AG04450 (cell line): ENCODE results near the gene MILR1. TPM values are rescaled to one million over a fixed set of nuclear protein-coding genes. Genes with fewer than 3 reads are reported as not detected.

Experiments
- CTCF ChIA-PET: fragments of 300-600, 350-600 bp; formaldehyde crosslinking; extraction: SDS; loops from one replicate; lab custom pipeline; 2022; ENCODE audit warnings: antibody characterized with exemption, inconsistent platforms; lab: Charles Lee
- POLR2A ChIA-PET: fragments of 350-600 bp; formaldehyde crosslinking; extraction: SDS; loops from one replicate; lab custom pipeline; 2021; ENCODE audit warnings: antibody characterized with exemption, inconsistent platforms; lab: Yijun Ruan, JAX
- DNase-seq: peaks from one replicate; pipeline ENCODE4 v3.0.0-alpha.2; 2011; ENCODE audit warnings: low read depth, low spot score
- H3K27ac ChIP-seq: one replicate; pipeline ENCODE4 v1.5.1; 2012; ENCODE audit warnings: low read depth, low read length, control low read depth
- H3K27me3 ChIP-seq: one replicate; pipeline ENCODE4 v1.6.0; 2012; ENCODE audit warnings: low read length; ENCODE audit not compliant: control insufficient read depth, insufficient read depth
- H3K4me3 ChIP-seq: 2 replicates; pipeline ENCODE4 v1.5.1; 2011; ENCODE audit warnings: mild to moderate bottlenecking, low read depth, low read length, control low read depth
- H3K9me3 ChIP-seq: 2 replicates; pipeline ENCODE4 v1.5.1; 2012; ENCODE audit warnings: low read length; ENCODE audit not compliant: control insufficient read depth, insufficient read depth
- polyA plus RNA-seq: library from polyadenylated mRNA; depleted of rRNA; stranded (reverse); fragments of >200 nt; gene quantifications from 2 replicates; pipeline ENCODE4 v1.2.3, GENCODE V29; 2011
- TF ChIP-seq, protein P1 (sequence below): IDR thresholded peaks from 2 replicates; pipeline ENCODE4 v1.5.1; 2011; ENCODE audit warnings: low read depth, low read length, control low read depth, inconsistent platforms

MILR1 gene
- polyA plus RNA-seq, 1 experiment, result 5.4 TPM

DNA sequence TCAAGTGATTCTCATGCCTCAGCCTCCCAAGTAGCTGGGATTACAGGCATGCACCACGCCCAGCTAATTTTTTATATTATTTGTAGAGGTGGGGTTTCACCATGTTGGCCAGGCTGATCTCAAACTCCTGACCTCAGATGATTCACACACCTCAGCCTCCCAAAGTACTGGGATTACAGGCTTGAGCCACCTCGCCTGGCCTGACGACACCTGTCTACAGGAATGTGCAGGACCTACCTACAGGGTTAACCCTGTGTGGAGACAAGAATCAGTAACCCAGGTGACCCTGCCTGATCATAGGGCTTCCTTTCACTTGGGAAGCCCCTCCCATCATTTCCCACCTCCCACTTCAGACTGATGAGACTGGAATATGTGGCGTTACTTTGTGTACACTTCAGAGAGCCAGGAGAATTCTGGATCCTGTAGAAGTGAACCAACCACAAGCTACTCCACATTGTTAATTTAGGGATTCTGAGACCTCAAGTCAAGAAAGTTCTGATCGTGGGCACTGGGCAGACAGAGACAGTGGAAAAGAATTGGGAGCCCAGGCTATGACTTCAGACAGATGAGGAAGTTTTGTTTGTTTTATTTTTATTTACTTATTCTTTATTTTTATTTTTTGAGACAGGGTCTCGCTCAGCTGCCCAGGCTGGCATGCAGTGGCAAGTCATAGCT, 5.7 kb upstream of the MILR1 start:
- Histone ChIP-seq H3K27ac (no peak overlapping the region), H3K27me3 (no peaks in the 10 kb centered on the region), H3K9me3 (peaks cover 11% of the 10 kb centered on the region), H3K4me3 (no peak overlapping the region)
- TF ChIP-seq, protein P1, sequence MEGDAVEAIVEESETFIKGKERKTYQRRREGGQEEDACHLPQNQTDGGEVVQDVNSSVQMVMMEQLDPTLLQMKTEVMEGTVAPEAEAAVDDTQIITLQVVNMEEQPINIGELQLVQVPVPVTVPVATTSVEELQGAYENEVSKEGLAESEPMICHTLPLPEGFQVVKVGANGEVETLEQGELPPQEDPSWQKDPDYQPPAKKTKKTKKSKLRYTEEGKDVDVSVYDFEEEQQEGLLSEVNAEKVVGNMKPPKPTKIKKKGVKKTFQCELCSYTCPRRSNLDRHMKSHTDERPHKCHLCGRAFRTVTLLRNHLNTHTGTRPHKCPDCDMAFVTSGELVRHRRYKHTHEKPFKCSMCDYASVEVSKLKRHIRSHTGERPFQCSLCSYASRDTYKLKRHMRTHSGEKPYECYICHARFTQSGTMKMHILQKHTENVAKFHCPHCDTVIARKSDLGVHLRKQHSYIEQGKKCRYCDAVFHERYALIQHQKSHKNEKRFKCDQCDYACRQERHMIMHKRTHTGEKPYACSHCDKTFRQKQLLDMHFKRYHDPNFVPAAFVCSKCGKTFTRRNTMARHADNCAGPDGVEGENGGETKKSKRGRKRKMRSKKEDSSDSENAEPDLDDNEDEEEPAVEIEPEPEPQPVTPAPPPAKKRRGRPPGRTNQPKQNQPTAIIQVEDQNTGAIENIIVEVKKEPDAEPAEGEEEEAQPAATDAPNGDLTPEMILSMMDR, result no peak
- no peak for DNase-seq
- ChIA-PET CTCF (interaction anchor here (1.0 kb wide), 1 partner anchor 23 kb away, joined by 3 read pairs; no protein-coding TSS in a partner anchor), POLR2A (interaction anchor here (0.6 kb wide), 1 partner anchor 8 kb away, joined by 6 read pairs; no protein-coding TSS in a partner anchor)

DNA sequence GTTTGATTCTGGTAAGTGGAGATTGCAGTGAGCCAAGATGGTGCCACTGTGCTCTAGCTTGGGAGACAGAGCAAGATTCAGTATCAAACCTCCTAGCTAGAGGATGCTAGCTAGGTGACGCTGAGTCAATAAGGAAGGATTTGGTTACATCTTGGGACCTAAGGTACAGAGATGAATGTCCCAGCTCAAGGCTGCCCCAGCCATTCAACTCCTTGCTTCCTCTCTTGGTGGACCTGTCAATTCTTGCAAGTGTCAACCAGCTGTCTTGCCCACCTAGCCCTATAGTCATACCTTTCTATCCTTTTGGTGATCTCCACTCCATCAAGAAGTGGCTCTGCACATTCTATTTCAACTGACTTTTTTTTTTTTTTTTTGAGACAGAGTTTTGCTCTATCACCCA, 1.4 kb upstream of the MILR1 start:
- Histone ChIP-seq H3K27me3 (no peaks in the 10 kb centered on the region), H3K9me3 (no peaks in the 10 kb centered on the region), H3K27ac (no peak overlapping the region), H3K4me3 (no peak overlapping the region)
- POLR2A ChIA-PET, result no interaction called here
- CTCF ChIA-PET, result no interaction called here
- TF ChIP-seq, protein P1, result no peak
- no peak for DNase-seq

DNA sequence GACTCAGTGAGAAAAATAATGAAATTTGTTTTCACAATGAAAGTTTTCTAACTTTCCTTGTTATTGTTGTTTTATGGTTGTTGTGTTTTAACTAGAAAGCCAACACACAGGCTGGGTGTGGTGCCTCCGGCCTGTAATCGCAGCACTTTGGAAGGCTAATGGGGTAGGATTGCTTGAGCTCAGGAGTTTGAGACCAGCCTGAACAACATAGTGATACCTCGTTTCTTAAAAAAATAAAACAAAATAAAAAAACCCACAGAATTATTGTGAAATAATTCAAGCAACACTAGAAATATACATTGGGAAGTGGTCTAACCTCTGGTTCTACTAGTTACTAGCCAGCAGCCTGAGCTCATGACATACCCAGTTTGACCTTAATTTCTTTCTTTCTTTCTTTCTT, 630 bp downstream of the MILR1 start:
- ChIA-PET POLR2A (no interaction called here), CTCF (interaction anchor here (1.0 to 1.3 kb wide), 3 partner anchors 29 to 42 kb away, joined by 3 to 5 read pairs (median 4); no protein-coding TSS in a partner anchor)
- DNase-seq, result no peak
- TF ChIP-seq, protein P1, result no peak
- H3K27me3 ChIP-seq, result no peaks in the 10 kb centered on the region
- peak overlapping the region; percentile 4 for H3K27ac ChIP-seq
- H3K4me3 ChIP-seq, result no peak overlapping the region; the same call in 1 of the 2 replicates
- H3K9me3 ChIP-seq, result no peaks in the 10 kb centered on the region

DNA sequence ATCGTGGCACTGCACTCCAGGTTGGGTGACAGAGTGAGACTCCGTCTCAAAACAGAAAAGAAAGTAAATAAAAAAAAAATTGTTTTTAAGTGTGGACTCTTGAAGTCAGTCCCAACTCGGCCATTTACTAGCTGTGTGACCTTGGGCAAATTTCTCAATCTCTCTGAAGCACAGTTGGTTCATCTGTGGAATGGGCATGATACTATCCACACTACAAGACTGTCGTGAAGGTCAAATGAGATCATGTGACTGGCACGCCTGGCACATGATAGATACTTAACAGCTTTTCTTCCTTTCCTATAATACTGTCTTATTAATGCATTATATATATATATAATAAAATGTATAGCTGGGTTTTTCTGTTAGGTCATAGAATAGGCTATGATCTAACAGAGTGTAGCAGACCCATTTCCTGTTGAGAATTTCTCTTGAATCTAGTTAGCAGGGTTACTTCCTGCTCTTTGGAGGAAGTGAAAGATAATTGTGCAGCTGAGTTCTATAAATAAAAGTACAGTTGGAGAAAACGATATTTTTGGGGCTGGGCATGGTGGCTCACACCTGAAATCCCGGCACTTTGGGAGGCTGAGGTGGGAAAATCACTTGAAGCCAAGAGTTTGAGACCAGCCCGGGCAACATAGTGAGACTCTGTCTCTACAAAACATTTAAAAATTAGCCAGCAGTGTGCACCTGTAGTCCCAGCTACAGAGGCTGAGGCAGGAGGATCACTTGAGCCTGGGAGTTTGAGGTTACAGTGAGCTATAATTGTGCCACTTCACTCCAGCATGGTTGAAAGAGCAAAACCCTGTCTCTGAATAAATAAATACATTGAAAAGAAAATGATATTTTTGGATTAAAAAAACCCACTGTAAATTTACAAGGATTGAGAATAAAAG, 7.3 kb downstream of the MILR1 start:
- H3K27ac ChIP-seq, result no peak overlapping the region
- ChIA-PET POLR2A (interaction anchor here (0.9 kb wide), 1 partner anchor 40 kb away, joined by 3 read pairs; the partner anchor contains the start of gene POLG2), CTCF (interaction anchor here (1.0 to 1.5 kb wide), 3 partner anchors 35 to 150 kb away, joined by 3 to 6 read pairs (median 3); no protein-coding TSS in a partner anchor)
- no peak for DNase-seq
- H3K4me3 ChIP-seq, result no peak overlapping the region
- H3K9me3 ChIP-seq, result no peaks in the 10 kb centered on the region
- TF ChIP-seq, protein P1, result no peak
- no peaks in the 10 kb centered on the region for H3K27me3 ChIP-seq
